ENCODE results near the gene ADPRHL1.
"Not testable (repeated sequence)": the region's sequence is repeated elsewhere in the genome, so short reads cannot be mapped to it uniquely, and the experiment has no call there.

ADPRHL1 gene

GRCh38 chr13:113369881-113370280 is 83.4 kb downstream of the ADPRHL1 start:
- no peak for DNase-seq (ENCODE audit: low read depth)

GRCh38 chr13:113369189-113369588 is 84.1 kb downstream of the ADPRHL1 start:
- no peak for DNase-seq (ENCODE audit: low read depth)

- not testable (repeated sequence) for DNase-seq (ENCODE audit: low read depth)
Measured at GRCh38 chr13:113368353-113368752, 84.9 kb downstream of the ADPRHL1 start.

- no peak for DNase-seq (ENCODE audit: low read depth)
Measured at GRCh38 chr13:113367771-113368170, 85.5 kb downstream of the ADPRHL1 start.

- DNase-seq (ENCODE audit: low read depth): no peak
Measured at GRCh38 chr13:113367020-113367560, 86.2 kb downstream of the ADPRHL1 start.

GRCh38 chr13:113365971-113366588 is 87.2 kb downstream of the ADPRHL1 start:
- no peak for DNase-seq (ENCODE audit: low read depth)

GRCh38 chr13:113365583-113365970 is 87.7 kb downstream of the ADPRHL1 start:
- no peak for DNase-seq (ENCODE audit: low read depth)

GRCh38 chr13:113364901-113365582 is 88.2 kb downstream of the ADPRHL1 start:
- DNase-seq (ENCODE audit: low read depth): no peak

- DNase-seq (ENCODE audit: low read depth): no peak
Measured at GRCh38 chr13:113364311-113364889, 88.9 kb downstream of the ADPRHL1 start.

- DNase-seq (ENCODE audit: low read depth): no peak
Measured at GRCh38 chr13:113361406-113361805, 91.9 kb downstream of the ADPRHL1 start.

- DNase-seq (ENCODE audit: low read depth): no peak
Measured at GRCh38 chr13:113360446-113360845, 92.8 kb downstream of the ADPRHL1 start.

GRCh38 chr13:113359571-113359970 is 93.7 kb downstream of the ADPRHL1 start:
- DNase-seq (ENCODE audit: low read depth): no peak

- DNase-seq (ENCODE audit: low read depth): no peak
Measured at GRCh38 chr13:113358653-113359190, 94.6 kb downstream of the ADPRHL1 start.

- peak; percentile 83 for DNase-seq (ENCODE audit: low read depth)
Measured at GRCh38 chr13:113357529-113357928, 95.8 kb downstream of the ADPRHL1 start.

- no peak for DNase-seq (ENCODE audit: low read depth)
Measured at GRCh38 chr13:113356596-113356995, 96.7 kb downstream of the ADPRHL1 start.

GRCh38 chr13:113355621-113356020 is 97.7 kb downstream of the ADPRHL1 start:
- no peak for DNase-seq (ENCODE audit: low read depth)

GRCh38 chr13:113354831-113355610 is 98.3 kb downstream of the ADPRHL1 start:
- no peak for DNase-seq (ENCODE audit: low read depth)

- no peak for DNase-seq (ENCODE audit: low read depth)
Measured at GRCh38 chr13:113353254-113353653, 100.0 kb downstream of the ADPRHL1 start.

GRCh38 chr13:113351514-113352026 is 101.7 kb downstream of the ADPRHL1 start:
- DNase-seq (ENCODE audit: low read depth): no peak

- no peak for DNase-seq (ENCODE audit: low read depth)
Measured at GRCh38 chr13:113350938-113351335, 102.4 kb downstream of the ADPRHL1 start.

GRCh38 chr13:113350065-113350937 is 103.0 kb downstream of the ADPRHL1 start:
- no peak for DNase-seq (ENCODE audit: low read depth)
